Tibial nerve (tissue), 4 donors: ENCODE measurements around the gene FCHSD2. TPM values are rescaled to one million over a fixed set of nuclear protein-coding genes. Genes with fewer than 3 reads are reported as not detected.

Experiments used
- DNase-seq, 2 donors: peaks; one replicate each; pipeline ENCODE4 v3.0.0-alpha.2; 2019; ENCODE audit warnings: low spot score in 2 of 2
- H3K27ac ChIP-seq, 4 donors: fragments of 200-600 bp; sonication (generic) in 3 of 4; one replicate each; pipeline ENCODE4 v1.5.1; 2017 to 2019; ENCODE audit warnings: mild to moderate bottlenecking in 1 of 4
- H3K27me3 ChIP-seq, 2 donors: fragments of 200-600 bp; sonication (generic) in 1 of 2; one replicate each; pipeline versions ENCODE4 v1.5.1 to v1.6.0; 2017 to 2019
- H3K36me3 ChIP-seq, 3 donors: fragments of 200-600 bp; sonication (generic); one replicate each; pipeline ENCODE4 v1.5.1; 2018 to 2019
- H3K4me1 ChIP-seq, 4 donors: fragments of 200-600 bp; sonication (generic) in 3 of 4; one replicate each; pipeline ENCODE4 v1.5.1; 2017 to 2019
- H3K4me3 ChIP-seq, 4 donors: fragments of 200-600 bp; sonication (generic) in 3 of 4; one replicate each; pipeline ENCODE4 v1.5.1; 2017 to 2019; ENCODE audit warnings: mild to moderate bottlenecking in 1 of 4, moderate library complexity in 1 of 4
- H3K9me3 ChIP-seq, 4 donors: fragments of 200-600 bp; sonication (generic) in 3 of 4; one replicate each; pipeline ENCODE4 v1.5.1; 2017 to 2019
- CTCF ChIP-seq, 5 experiments: fragments of 200-600 bp in 3 of 5; fragments of 450-650 bp in 2 of 5; sonication (generic) in 3 of 5; IDR thresholded peaks; one replicate each; pipeline ENCODE4 v1.5.1; 2016 to 2019; ENCODE audit warnings: antibody characterized with exemption in 5 of 5, mild to moderate bottlenecking in 3 of 5, moderate library complexity in 2 of 5
- EP300 ChIP-seq, 2 donors: sonication (generic); formaldehyde crosslinking; IDR thresholded peaks; one replicate each; pipeline ENCODE4 v1.6.1; 2017; ENCODE audit warnings: antibody characterized with exemption in 2 of 2, mild to moderate bottlenecking in 1 of 2
- POLR2A ChIP-seq, 2 donors: fragments of 450-650 bp; IDR thresholded peaks; one replicate each; pipeline ENCODE4 v1.6.1; 2017; ENCODE audit warnings: antibody characterized with exemption in 2 of 2, mild to moderate bottlenecking in 2 of 2, moderate library complexity in 2 of 2
- WGBS, 2 donors: methylation state at CpG; one replicate each; pipeline ENCODE4 v1.1.5; 2018; 5-methylcytosine and 5-hydroxymethylcytosine counted together
- total RNA-seq, 4 donors: library from RNA; depleted of rRNA; stranded (reverse); fragments of >200 nt; gene quantifications; one replicate each; pipeline ENCODE4 v1.1.0, GENCODE V29; 2016

Gene FCHSD2
- total RNA-seq, 4 donors from 2014 or later: 19.5 to 29.1 (median 22.8) TPM

DNA sequence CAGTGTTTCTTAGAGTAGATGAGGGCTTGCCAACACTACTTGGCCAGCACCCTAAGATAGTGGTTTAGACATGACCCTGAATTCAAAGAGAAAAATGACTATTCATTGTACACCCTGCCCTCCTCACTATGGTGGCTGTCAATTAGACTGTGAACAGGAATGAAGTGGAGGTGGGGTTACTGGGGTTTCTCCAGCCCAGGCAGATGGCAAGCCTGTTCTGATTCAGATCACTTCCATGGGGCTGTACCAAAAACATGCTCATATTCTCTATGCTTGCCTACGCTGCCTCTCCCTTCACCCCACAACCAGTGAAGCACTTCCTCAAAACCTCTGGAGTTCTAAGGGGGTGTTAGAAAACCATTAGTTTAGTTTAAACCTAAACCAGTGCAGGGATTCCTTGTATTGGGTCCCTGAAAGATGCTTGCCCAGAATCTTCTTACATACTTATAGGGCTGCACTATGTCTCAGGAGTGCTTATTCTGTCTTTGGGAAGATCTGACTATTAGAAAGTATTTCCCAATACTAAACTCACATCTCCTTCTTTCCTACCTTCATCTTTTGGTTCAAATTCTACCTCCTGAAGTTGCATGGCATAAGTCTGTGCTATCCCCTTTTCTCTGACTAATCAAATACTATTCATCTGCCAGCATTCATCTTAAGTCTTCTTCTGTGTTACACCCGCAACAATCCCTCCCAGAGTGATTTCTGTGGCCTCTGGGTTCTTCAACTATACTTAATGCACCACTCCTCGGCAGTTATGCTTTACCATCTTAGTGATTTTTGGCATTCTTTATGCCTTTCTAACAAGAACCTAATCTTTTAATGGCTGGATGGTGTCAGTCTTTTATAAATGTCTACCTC lies 256.1 kb downstream of the FCHSD2 start:
- Histone ChIP-seq H3K4me1 (no peaks in the 10 kb centered on the region), H3K36me3 (peaks cover 0 to 57% (median 0%) of the 10 kb centered on the region in 3 donors), H3K27me3 (no peaks in the 10 kb centered on the region), H3K4me3 (no peak overlapping the region), H3K9me3 (no peaks in the 10 kb centered on the region), H3K27ac (no peak overlapping the region)
- 91 to 92% methylated on average over 3 of the region's 3 CpGs for WGBS, 2 donors
- TF ChIP-seq CTCF (IDR thresholded peaks at IDR 0.05) (no peak), EP300 (IDR thresholded peaks at IDR 0.05) (no peak), POLR2A (IDR thresholded peaks at IDR 0.05) (no peak)
- DNase-seq: no peak

- Histone ChIP-seq H3K36me3 (peaks cover 0 to 15% (median 4%) of the 10 kb centered on the region in 3 donors), H3K4me3 (no peak overlapping the region), H3K9me3 (no peaks in the 10 kb centered on the region), H3K4me1 (no peaks in the 10 kb centered on the region), H3K27ac (no peak overlapping the region), H3K27me3 (no peaks in the 10 kb centered on the region)
- DNase-seq: no peak
- WGBS, 2 donors: 96 to 97% methylated on average over 3 of the region's 3 CpGs
- no peak for TF ChIP-seq EP300 (IDR thresholded peaks at IDR 0.05)
Measured at GRCh38 chr11:72876147-72876546, 266.0 kb downstream of the FCHSD2 start.

DNA sequence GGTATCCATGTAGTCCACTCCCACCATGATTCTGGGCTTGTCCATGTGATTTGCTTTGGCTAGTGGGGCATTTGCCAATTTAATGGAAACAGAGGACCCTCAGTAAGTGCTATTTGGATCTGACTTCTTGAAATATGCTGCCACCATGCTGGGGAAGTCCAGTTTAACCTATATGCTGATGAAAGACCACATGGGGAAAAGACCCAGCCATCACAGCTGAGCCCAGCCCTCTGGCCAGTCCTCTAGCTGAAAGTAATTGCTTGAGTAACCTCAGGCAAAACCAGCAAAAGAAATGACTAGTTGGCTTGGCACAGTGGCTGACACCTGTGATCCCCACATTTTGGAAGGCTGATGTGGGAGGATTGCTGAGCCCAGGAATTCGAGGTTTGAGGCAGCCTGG lies 266.4 kb downstream of the FCHSD2 start:
- Histone ChIP-seq H3K27me3 (no peaks in the 10 kb centered on the region), H3K4me1 (no peaks in the 10 kb centered on the region), H3K36me3 (peaks cover 0 to 15% (median 4%) of the 10 kb centered on the region in 3 donors), H3K4me3 (no peak overlapping the region), H3K9me3 (no peaks in the 10 kb centered on the region), H3K27ac (no peak overlapping the region)
- TF ChIP-seq POLR2A (IDR thresholded peaks at IDR 0.05) (no peak), CTCF (IDR thresholded peaks at IDR 0.05) (no peak), EP300 (IDR thresholded peaks at IDR 0.05) (no peak)
- WGBS, 2 donors: 100% methylated on average over 1 of the region's 1 CpG
- DNase-seq: no peak

DNA sequence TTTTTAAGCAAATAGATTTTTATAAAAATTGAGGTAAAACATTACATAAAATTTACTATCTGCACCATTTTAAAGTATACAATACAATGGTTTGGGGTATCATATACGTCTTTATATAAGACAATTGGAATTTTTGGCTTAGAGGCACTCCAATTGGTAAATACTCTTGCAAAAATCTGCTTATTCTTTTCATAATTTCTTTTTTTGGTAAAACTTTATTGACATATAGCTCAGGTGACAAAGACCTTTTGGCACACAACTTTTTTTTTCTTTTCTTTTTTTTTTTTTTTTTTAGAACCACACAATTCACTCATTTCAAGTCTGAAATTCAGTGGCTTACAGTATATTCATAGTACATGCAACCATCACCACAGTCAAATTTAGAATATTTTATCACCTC lies 270.1 kb downstream of the FCHSD2 start:
- TF ChIP-seq CTCF (IDR thresholded peaks at IDR 0.05) (no peak), EP300 (IDR thresholded peaks at IDR 0.05) (no peak), POLR2A (IDR thresholded peaks at IDR 0.05) (no peak)
- 95 to 96% methylated on average over 1 of the region's 1 CpG for WGBS, 2 donors
- no peaks in the 10 kb centered on the region for H3K27me3 ChIP-seq
- no peak for DNase-seq
- no peaks in the 10 kb centered on the region for H3K9me3 ChIP-seq
- no peaks in the 10 kb centered on the region for H3K4me1 ChIP-seq
- no peak overlapping the region for H3K4me3 ChIP-seq
- peaks cover 0 to 15% (median 4%) of the 10 kb centered on the region in 3 donors for H3K36me3 ChIP-seq
- H3K27ac ChIP-seq: no peak overlapping the region

DNA sequence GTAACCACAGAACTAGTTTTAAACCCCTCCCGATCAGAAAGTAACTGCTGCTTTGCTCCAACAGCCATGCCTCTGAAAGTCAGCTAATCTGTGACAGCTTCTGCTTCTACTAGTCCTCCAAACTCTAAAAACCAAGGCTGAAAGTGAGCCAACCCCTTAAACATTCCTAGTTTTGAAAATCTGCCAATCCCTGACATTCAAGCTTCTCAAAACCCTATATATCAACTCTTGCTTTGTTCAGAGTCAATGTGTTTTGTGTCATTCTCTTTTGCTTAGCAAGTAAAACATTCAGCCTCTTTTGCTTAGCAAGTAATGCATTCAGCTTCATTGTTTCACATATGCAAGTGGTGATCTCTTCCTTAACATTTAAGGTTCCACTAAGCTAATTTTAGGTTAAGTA lies 271.0 kb downstream of the FCHSD2 start:
- Histone ChIP-seq H3K27me3 (no peaks in the 10 kb centered on the region), H3K36me3 (peaks cover 0 to 10% (median 3%) of the 10 kb centered on the region in 3 donors), H3K4me1 (peaks cover 0 to 6% (median 0%) of the 10 kb centered on the region in 4 donors), H3K27ac (no peak overlapping the region), H3K9me3 (no peaks in the 10 kb centered on the region), H3K4me3 (no peak overlapping the region)
- TF ChIP-seq EP300 (IDR thresholded peaks at IDR 0.05) (no peak), POLR2A (IDR thresholded peaks at IDR 0.05) (no peak), CTCF (IDR thresholded peaks at IDR 0.05) (no peak)
- WGBS, 2 donors: 45 to 50% methylated on average over 1 of the region's 1 CpG
- no peak for DNase-seq
